Measurements from ENCODE around the gene PAPOLA.

DNA sequence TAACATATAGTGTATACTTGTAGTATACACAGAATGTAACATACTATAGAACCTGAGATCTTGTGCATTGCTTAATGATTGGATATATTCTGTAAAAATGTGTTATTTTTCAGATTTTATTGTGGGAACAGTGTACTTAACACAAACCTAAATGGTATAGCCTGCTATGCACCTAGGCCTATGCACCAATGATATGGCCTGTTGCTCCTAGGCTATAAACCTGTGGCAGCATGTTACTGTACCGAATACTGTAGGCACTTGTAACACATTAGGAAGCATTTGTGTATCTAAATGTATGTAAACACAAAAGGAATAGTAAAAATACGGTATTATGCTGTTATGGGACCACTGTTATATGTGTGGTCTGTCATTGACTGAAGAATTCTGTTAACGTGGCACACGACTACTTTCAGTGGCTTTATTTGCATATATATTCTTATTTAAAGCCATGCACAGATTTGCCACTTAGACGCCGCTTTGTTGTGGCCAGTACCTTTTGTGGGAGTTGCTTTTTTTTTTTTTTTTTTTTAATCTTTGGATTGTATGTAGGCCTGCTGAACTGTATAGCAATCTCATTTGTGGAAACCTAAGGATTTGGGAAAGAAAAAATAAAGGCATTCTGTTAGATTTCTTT is 7.4 kb downstream of the PAPOLA start:
- TF ChIP-seq CTCF (IDR thresholded peaks at IDR 0.05 in 2 of 3, conservative IDR thresholded peaks at IDR 0.05 in 1 of 3; ENCODE audit: borderline replicate concordance in 1 of 3, insufficient read depth in 1 of 3, low read depth in 2 of 3, low read length in 2 of 3) (no peak), EZH2 (IDR thresholded peaks at IDR 0.05) (no peak), POLR2A (IDR thresholded peaks at IDR 0.05; ENCODE audit: borderline replicate concordance, extremely low read depth, insufficient read depth, insufficient read length) (no peak), SIN3A (IDR thresholded peaks at IDR 0.05; ENCODE audit: low read depth) (no peak), REST (IDR thresholded peaks at IDR 0.05; ENCODE audit: low read depth) (no peak), FOSL1 (IDR thresholded peaks at IDR 0.05; ENCODE audit: low read depth) (no peak), POLR2AphosphoS5 (IDR thresholded peaks at IDR 0.05; ENCODE audit: low read depth, low read length) (no peak)
- TF ChIP-seq, protein P1, sequence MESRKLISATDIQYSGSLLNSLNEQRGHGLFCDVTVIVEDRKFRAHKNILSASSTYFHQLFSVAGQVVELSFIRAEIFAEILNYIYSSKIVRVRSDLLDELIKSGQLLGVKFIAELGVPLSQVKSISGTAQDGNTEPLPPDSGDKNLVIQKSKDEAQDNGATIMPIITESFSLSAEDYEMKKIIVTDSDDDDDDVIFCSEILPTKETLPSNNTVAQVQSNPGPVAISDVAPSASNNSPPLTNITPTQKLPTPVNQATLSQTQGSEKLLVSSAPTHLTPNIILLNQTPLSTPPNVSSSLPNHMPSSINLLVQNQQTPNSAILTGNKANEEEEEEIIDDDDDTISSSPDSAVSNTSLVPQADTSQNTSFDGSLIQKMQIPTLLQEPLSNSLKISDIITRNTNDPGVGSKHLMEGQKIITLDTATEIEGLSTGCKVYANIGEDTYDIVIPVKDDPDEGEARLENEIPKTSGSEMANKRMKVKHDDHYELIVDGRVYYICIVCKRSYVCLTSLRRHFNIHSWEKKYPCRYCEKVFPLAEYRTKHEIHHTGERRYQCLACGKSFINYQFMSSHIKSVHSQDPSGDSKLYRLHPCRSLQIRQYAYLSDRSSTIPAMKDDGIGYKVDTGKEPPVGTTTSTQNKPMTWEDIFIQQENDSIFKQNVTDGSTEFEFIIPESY (IDR thresholded peaks at IDR 0.05; ENCODE audit: extremely low read depth, insufficient replicate concordance, low read length): no peak

All from HCT116 (cell line).